ENCODE data around the gene MISP.

MISP gene

GRCh38 chr19:711254-711653 lies 39.7 kb upstream of the MISP start:
- TF ChIP-seq ESRRG (CRISPR knock-in tag; IDR thresholded peaks at IDR 0.05) (no peak), OSR1 (CRISPR knock-in tag; IDR thresholded peaks at IDR 0.05) (no peak), CSRNP3 (CRISPR knock-in tag; IDR thresholded peaks at IDR 0.05) (no peak)
- ATAC-seq, result no peak

- TF ChIP-seq SNAI2 (CRISPR knock-in tag; IDR thresholded peaks at IDR 0.05), result no peak
- TF ChIP-seq CSDC2 (CRISPR knock-in tag; IDR thresholded peaks at IDR 0.05), result no peak
- no peak for TF ChIP-seq ESRRG (CRISPR knock-in tag; IDR thresholded peaks at IDR 0.05)
- no peak for TF ChIP-seq TOX (CRISPR knock-in tag; IDR thresholded peaks at IDR 0.05; ENCODE audit: borderline replicate concordance)
- no peak for TF ChIP-seq RARB (CRISPR knock-in tag; IDR thresholded peaks at IDR 0.05)
- TF ChIP-seq PPARA (CRISPR knock-in tag; IDR thresholded peaks at IDR 0.05; ENCODE audit: borderline replicate concordance), result no peak
- no peak for TF ChIP-seq ZNF565 (CRISPR knock-in tag; conservative IDR thresholded peaks at IDR 0.05; ENCODE audit: low read depth)
- no peak for TF ChIP-seq ZFP30 (CRISPR knock-in tag; IDR thresholded peaks at IDR 0.05)
- no peak for TF ChIP-seq PATZ1 (CRISPR knock-in tag; IDR thresholded peaks at IDR 0.05; ENCODE audit: borderline replicate concordance)
- no peak for TF ChIP-seq ZC3H10 (CRISPR knock-in tag; IDR thresholded peaks at IDR 0.05)
- TF ChIP-seq GLIS3 (CRISPR knock-in tag; IDR thresholded peaks at IDR 0.05), result no peak
- no peak for TF ChIP-seq ZNF8 (CRISPR knock-in tag; IDR thresholded peaks at IDR 0.05)
- no peak for ATAC-seq
These were observed 35.6 kb upstream of the MISP start for GRCh38 chr19:715347-715746.

GRCh38 chr19:718251-718951 lies 32.5 kb upstream of the MISP start:
- TF ChIP-seq PPARA (CRISPR knock-in tag; IDR thresholded peaks at IDR 0.05; ENCODE audit: borderline replicate concordance) (no peak), ZNF70 (CRISPR knock-in tag; IDR thresholded peaks at IDR 0.05) (no peak), ZC3H10 (CRISPR knock-in tag; IDR thresholded peaks at IDR 0.05) (no peak), CREB5 (CRISPR knock-in tag; IDR thresholded peaks at IDR 0.05; ENCODE audit: low read depth) (no peak), POU6F1 (CRISPR knock-in tag; IDR thresholded peaks at IDR 0.05; ENCODE audit: borderline replicate concordance, low read depth) (no peak), ESRRG (CRISPR knock-in tag; IDR thresholded peaks at IDR 0.05) (no peak), ISL1 (CRISPR knock-in tag; IDR thresholded peaks at IDR 0.05) (no peak), ZNF8 (CRISPR knock-in tag; IDR thresholded peaks at IDR 0.05) (no peak), TSHZ2 (CRISPR knock-in tag; IDR thresholded peaks at IDR 0.05) (no peak), RARB (CRISPR knock-in tag; IDR thresholded peaks at IDR 0.05) (no peak), OSR1 (CRISPR knock-in tag; IDR thresholded peaks at IDR 0.05) (no peak), SNAI2 (CRISPR knock-in tag; IDR thresholded peaks at IDR 0.05) (no peak), PATZ1 (CRISPR knock-in tag; IDR thresholded peaks at IDR 0.05; ENCODE audit: borderline replicate concordance) (no peak), TOX (CRISPR knock-in tag; IDR thresholded peaks at IDR 0.05; ENCODE audit: borderline replicate concordance) (no peak), ARNTL (CRISPR knock-in tag; IDR thresholded peaks at IDR 0.05; ENCODE audit: borderline replicate concordance, low read depth) (no peak), GLIS3 (CRISPR knock-in tag; IDR thresholded peaks at IDR 0.05) (no peak), CSDC2 (CRISPR knock-in tag; IDR thresholded peaks at IDR 0.05) (no peak), CSRNP3 (CRISPR knock-in tag; IDR thresholded peaks at IDR 0.05) (no peak)
- ATAC-seq, result no peak
